ENCODE measurements around the gene IPO5.

The IPO5 gene

DNA sequence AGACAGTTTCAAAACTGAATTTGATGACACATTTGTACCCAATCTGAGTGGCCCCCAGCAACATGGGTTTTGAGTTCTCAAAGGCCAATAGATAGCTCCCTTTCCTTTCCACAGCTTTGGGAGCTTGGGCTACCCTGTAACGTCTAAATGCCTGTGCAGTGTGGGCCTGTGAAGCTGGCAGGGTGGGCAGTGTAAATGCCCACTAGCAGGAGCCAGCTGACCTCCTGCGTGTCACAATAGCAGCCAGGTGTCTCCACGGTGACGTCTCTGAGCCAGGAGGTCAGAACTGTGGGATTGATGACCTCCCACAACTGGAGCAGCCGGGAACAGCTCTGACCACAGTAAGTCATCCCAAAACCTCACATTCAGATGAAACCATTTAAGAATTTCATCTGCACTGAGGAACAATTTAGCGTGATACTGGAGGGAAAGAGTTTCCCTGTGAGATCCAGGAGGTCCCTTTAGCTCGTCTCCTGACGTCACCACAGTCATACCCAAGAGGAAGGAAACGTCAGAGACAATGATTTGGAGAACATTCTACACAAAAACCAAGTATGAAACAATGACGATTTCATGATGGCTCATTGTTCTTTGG, at the start of gene IPO5:
IPO5 (plus strand) TSS at position 300 of the 595 bp plus-strand sequence. CDS start 23,022 bp downstream, outside the sequence.
- no peak for DNase-seq (ENCODE audit: low read depth)

DNA sequence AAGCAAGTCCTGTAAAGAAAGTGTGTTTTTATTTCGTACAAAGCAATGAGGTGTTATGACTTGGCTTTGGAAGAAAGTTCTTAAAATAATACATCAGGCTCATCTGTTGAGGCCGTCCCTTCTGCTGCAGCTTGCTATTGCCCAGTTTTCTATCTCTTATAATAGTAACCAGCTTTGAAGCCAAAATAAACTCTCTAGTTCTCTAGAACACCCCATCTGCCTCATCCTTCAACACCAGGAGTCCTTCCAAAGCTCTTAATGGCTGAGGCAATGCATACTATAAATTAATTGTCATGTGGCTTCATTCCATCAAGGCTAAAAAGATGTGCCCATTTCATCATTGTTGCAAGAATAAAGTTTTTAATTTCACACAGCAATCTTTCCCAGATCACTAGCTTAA, 49.4 kb upstream of the IPO5 start:
- DNase-seq (ENCODE audit: low read depth): no peak

DNA sequence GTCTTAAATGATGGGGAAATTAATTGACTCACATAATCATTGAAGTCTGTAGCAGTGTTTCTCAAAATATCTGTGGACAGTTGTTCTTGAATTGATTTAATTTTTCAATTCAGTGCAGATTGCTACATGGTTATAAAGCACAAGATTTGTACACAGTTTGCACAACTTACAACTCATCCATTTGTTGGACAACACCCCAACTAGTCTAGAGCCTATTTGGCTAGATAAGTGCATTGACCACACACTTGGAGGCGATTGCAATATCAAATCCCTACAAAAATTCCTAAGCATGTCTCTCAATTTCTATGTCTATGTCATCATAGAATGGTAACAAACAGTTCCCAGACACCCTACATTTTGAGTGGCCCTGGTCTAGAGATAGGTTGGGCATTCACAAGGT, 48.0 kb upstream of the IPO5 start:
- DNase-seq (ENCODE audit: low read depth): no peak

DNA sequence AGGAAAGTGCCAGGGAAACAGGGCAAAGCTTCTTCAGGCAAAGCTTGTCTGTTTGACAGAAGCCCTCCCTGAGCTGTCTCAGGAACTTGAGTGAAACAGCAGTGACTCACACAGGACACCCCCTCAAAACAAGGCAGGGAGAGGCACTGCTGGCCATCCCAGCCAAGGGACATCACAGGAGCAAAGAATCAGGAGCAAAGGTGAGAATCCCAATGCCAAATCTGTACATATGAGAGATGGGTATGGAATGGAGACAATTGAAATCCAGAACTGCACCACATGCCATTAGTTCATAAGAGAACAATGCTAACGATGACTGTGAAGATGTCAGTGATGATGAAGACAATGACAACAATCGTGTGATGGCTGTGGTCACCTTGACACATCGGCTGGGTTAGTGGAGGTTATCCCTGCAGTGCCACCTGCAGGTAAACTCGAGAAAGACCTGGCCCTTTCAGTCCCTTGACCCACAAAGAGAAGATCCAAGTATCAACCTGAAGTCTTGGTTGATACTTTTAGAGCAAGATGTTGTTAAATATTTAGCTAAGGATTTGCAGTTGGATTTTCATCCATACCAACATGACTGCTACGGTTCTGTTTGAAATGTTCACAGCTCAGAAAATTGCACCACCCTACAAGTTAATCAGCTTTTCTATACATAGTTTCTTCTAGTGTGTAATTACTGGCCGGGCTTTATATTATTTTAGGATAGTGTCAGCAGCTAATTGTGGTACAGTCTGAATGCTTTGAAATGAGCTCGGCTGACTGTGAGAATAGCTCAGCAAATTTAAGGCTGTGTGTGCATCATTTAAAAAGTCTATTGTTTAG, 42.0 kb upstream of the IPO5 start:
- DNase-seq (ENCODE audit: low read depth): no peak

DNA sequence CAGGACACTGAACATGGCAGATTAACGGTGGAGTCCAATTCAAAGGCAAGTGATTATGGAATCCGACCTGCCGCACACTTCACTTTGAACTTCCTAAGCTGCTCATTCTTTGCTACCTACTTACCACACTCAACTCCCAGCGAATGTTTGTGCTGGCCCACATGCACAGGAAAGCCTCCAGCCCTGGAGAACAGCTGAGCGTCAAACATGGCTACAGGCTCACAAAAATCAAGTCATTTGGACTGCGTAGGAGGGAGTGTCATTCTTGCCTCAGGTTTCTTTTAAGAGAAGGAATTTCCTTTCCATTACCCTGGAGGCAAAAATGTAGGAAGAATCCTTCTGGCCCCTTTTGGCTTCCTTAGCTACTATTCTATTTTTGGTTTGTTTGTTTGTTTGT, 41.3 kb upstream of the IPO5 start:
- no peak for DNase-seq (ENCODE audit: low read depth)

DNA sequence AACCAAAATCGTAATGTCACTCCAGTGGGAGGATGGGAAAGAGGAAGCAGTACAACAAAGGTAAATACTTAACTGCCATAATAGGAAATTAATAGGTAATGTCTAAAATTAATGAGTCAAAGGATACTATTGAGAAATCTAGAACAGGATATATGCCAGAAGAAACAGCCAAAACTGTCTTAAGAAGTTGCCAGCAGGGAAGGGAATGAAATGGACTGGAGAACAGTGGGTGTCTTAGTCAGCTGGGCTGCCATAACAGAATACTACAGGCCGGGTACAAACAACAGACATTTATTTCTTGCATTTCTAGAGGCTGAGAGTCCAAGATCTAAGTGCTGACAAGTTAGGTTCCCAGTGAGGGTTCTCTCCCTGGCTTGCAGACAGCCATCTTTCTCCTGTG, 40.3 kb upstream of the IPO5 start:
- no peak for DNase-seq (ENCODE audit: low read depth)

DNA sequence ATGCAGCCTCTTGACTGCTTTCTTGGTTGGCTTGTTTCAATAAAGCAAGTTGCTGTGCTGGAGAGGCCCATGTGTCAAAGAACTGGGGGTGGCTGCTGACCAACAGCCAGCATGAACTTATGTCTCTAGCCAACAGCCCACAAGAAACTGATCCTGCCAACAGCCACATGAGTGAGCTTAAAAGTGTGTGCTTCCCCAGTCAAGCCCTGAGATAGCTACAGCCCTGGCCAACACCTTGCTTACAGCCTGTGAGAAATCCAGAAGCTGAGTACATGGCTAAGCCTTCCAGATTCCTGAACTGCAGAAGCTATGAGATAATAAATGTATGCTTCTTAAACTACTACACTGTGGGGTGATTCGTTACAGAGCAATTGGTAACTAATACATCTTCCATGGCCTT, 38.9 kb upstream of the IPO5 start:
- DNase-seq (ENCODE audit: low read depth): no peak

DNA sequence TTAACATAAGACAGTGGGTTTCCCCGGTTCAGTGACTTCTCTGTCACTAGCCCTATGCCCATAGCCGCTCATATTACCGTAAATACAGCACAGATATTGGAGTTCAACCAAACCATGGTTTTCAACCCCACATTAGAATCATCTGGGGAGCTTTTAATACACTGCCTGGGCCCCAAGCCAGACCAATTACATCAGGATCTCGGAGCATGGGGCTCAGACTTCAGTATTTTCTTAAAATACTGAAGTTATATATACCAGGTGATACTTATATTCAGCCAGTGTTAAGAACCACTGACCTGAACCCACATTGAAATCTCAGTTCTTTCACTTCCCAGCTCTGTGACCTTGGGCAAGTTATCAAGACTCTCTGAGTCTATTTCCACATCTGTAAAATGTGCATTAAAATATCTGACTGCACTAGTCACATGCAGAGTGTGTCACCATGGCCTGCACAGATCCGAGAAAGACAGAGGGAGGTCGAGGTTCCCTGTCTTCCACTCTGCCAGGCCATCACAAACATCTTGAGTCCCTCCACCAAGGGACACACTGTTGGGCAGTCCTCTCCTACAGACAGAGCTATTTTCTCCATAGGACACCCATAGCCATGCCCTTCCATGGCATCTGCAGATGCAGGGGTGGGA, 32.2 kb upstream of the IPO5 start:
- DNase-seq (ENCODE audit: low read depth): no peak

DNA sequence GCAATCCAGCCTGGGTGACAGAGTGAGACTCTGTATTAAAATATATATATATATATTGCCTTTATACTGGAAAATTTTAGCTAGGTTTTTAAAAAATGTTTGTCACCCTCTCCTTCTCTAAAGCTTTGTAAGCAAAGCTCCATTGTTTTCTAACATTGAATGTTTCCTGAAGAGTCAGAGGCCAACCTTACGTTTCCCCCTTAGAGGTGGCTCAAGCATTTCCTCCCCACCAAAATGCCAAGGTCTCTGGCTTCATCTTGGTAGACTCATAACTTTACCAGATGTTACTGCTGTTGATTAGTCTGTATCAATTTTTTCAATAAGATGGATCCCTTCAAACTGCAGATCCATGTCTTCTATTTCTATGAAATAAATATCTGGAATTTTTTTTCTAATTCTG, 25.2 kb upstream of the IPO5 start:
- DNase-seq (ENCODE audit: low read depth): no peak

DNA sequence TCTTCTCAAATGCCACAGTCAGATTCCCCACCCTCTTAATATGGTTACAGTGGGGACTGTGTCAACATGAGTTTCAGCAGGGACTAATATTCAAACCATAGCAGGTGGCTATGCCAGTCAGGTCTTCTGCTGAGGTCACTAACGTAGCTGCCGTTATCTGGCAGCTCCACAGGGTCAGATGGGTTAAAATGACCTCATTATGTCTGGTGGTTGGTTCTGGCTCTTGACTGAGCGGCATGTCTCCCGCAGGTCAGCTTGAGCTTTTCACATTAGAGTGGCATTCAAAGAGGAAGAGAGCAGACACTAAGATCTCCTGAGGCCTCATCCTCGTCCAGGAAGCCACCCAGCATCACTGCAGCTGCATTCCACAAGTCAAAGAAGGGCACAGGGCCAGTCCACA, 21.4 kb upstream of the IPO5 start:
- DNase-seq (ENCODE audit: low read depth): no peak

DNA sequence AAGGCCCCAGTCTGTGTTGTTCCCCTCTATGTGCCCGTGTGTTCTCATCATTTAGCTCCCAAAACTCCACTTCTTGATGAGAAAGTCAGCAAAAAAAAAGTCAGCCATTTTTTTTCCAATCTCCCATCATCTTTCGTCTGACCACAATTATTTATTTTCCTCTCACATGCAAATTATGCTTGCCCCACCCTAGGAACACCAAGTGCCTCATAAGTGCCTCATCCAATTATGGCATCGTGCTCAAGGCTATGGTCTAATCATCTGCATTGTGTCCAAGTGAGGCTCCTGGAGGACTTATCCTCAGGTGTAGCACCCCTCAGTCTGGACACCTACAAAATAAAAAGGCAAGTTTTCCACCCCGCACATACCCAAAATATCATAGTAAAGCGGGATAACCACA, 20.8 kb upstream of the IPO5 start:
- DNase-seq (ENCODE audit: low read depth): no peak

DNA sequence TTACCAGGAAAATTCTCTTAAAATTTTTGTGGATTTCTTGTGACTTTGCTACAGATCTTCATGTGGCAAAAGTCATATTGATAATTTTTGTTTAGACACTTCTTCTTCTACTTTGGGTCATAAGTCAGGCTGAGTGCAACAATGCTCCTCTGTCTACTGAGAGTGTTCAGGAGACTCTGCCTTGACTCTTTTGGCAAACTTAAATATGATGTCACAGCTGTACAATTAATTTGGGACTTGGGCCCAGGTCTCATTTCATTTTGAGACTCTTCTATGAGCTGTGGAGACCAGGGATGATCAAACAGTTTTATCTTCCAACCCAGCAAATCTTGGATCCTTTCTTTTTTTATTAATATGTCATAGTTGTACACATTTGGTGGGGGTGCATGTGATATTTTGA, 19.7 kb upstream of the IPO5 start:
- no peak for DNase-seq (ENCODE audit: low read depth)

DNA sequence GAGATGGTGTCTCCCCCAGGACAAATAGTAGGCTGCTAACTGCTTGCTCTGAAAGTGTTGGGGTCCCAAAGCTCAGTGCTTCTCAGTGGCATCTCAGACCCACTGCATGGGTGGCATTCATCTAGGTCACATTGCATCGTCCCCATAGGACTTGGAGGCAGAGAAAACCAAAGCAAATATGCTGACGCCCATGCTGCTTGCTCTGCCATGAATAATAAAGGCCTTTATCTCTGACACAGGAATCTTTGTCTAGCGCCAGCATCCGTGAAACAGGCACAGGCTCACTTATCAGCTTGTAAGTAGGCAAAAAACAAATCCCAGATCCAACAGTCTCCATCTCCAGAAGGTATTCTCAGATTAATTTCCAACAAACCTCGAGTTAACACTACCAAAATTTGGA, 18.9 kb upstream of the IPO5 start:
- no peak for DNase-seq (ENCODE audit: low read depth)

DNA sequence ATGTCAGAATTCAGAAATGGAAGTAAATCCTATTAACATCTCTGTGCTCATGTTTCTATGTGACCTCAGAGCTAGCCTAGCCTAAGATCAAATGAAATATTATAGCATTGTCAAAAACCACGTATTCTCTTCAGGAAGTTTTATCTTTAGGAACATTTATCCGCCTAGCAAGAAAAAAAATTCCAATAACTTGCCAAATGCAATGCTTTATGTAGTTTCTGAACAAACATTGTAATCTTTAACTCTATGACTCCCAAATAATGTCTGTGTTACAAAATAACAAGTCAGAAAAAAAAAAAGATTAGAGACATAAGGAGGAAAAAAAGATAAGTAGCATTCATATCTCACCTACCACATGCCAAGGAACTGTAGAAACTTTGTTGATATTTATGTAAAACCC, 18.4 kb upstream of the IPO5 start:
- no peak for DNase-seq (ENCODE audit: low read depth)

DNA sequence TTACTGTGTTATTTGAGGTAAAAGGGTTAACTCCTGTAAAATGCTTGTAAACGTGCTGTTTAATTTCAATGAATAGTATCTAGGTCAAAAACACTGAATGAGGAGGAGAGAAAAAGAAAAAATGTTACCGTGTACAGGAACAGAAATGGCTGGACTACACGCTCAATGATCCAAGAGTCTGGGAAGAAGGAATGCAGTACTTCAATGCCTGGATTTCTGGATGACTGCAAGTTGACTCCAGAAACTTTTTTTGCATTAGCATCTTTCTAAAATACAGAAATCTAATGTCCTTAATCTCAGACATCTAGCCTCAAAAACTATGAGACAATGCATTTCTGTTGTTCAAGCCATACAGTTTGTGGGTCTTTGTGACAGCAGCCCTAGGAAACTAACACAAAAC, 17.4 kb upstream of the IPO5 start:
- no peak for DNase-seq (ENCODE audit: low read depth)

DNA sequence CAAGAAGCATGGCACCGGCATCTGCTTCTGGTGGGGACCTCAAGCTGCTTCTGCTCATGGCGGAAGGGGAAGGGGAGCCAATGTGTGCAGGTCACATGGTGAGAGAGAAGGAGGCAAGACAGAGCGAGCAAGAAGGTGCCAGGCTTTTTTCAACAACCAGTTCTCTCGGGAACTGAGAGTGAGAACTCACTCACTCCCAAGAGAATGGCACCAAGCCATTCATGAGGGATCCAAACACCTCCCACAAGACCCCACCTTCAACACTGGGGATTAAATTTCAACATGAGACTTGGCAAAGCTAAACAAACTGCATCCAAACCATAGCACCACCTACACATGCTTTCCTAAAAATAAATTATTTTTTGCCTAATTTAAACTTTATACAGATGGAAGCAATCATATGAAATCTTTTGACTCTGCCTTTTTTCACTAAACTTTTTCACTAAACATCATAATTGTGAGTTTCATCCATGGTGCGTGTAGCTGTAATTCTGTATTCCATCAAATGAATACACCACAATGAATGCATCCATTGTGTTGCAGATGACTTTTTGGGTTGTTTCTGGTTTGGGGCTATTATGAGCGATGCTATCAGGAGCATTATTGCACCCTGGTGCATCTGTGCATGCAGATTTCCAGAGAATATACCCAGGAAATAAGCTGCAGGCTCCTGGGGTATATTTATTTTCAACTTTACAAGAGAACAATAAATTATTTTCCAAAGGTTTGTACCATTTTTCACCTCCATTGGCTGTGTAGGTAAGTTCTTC, 14.6 kb upstream of the IPO5 start:
- DNase-seq (ENCODE audit: low read depth): no peak

DNA sequence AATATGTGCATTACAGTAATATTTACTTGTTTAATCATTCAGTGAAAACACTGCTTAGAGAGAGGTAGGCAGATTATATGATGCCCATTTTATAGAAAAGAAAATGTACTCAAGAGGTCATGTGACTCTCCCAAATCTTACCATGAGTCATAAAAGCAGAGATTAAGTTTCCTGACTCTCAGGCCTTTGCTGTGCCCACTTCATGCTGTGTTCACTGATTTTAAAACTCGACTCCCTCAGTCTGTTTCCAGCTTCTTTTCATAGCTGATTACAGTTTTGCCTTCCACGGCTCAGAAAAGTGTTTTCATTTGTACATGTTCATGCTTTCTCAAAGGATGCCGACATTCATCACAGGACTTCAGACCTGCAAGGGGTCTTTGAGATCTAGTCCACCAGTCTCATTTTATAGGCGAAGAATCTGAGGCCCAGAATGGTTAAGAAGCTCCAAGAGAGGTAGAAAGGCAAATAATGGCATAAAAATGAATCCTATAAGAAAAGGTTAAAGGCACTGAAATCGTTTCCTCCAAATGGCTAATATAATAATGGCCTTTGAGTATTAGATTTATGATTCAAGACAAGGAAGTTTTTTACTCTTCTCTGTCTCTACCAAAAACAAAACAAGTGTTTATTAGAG, 9.0 kb upstream of the IPO5 start:
- no peak for DNase-seq (ENCODE audit: low read depth)

DNA sequence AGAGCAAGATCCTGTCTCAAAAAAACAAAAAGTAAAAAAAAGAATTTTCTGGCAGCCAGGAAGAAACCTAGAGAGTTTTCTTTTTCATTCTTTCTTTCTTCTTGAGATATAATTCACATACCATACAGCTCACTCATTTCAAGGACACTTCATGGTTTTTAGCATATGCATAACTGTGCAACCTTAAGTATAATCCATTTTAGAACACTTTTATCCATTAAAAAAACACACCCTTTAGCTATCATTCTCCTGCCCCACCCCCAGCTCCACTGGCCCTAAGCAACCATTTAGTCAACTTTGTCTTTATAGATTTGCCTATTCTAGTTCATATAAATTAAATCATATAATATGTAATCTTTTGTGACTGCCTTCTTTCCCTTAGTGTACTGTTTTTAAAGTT, 8.1 kb upstream of the IPO5 start:
- DNase-seq (ENCODE audit: low read depth): no peak

DNA sequence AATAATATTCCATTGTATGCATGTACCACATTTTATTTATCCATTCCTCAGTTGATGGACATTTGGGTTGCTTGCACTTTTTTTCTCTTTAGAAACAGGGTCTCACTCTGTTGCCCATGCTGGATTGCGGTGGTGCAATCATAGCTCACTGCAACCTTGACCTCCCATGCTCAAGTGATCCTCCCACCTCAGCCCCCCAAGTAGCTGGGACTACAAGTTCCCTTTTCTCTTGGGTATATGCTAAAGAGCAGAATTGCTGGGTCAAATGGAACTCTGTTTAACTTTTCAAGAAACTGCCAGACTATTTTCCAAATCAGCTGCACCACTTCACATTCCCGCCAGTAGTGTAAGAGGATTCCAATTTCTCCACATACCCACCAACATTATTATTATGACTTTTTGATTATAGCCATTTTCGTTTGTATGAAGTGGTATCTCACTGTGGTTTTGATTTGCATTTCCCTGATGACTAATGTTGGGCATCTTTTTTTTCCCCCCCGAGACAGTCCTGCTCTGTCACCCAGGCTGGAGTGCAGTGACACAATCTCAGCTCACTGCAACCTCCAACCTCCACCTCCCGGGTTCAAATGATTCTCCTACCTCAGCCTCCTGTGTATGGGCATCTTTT, 7.6 kb upstream of the IPO5 start:
- no peak for DNase-seq (ENCODE audit: low read depth)

DNA sequence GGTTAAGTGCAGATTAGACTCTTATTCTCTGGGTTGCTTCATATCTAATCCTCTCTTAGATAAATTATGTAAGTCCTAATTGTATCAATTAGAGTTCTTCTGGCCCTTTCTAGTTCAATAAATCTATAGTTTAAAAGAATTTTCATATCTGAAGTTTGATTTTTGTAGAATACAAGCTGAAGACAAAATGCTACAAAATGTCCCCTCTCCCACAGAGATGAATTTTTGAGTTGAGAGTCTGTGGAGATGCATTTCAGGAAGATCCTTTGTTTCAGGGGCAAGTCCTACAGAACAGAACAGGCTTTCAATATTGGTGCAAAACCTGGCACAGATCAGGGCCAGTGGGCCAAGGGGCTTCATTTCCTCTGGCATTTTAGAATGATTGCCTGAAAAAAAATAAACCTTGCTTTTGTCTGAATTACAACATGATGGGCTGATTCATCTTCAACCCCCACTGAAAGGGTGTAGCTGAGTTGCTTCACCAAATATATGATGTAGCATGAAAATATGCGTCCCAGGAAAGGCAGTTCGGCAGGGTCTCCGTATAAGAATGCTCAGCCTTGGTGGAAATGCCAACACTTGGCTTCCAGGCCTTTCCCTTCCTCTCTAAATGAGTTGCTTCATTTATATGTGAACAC, 6.4 kb upstream of the IPO5 start:
- DNase-seq (ENCODE audit: low read depth): no peak

DNA sequence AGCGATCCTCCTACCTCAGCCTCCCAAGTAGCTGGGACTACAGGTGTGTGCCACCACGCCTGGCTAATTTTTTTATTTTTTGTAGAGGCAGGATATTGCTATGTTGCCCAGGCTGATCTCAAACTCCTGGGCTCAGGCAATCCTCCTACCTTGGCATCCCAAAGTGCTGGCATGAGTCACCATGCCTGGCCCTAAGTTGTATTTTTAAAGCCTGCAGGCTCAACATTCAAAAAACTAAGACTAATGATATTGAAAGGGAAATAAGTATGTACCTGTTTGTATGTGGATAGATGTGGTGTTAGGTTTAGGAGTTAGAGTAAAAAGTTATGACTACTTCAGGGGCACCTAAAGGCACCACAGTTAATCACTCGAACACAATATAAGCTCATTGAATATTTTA, 5.4 kb upstream of the IPO5 start:
- DNase-seq (ENCODE audit: low read depth): no peak
